HL-60 (cell line): ENCODE results near the gene KLHDC3.
A peak's percentile ranks its signal among the peaks of the same experiment; 100 is the strongest.

Source experiments
- DNase-seq, 2 experiments: peaks; one replicate each; pipeline ENCODE4 v3.0.0-alpha.2; 2010 to 2020; ENCODE audit warnings: low read depth in 1 of 2, low spot score in 1 of 2
- H3K27ac ChIP-seq: fragments of 250-450 bp; sonication (Bioruptor Pico); replicated peaks from 2 replicates; pipeline ENCODE4 v1.5.1; 2020; ENCODE audit warnings: mild to moderate bottlenecking, moderate library complexity
- H3K27me3 ChIP-seq: fragments of 250-450 bp; sonication (Bioruptor Pico); 2 replicates; pipeline ENCODE4 v1.5.1; 2021; ENCODE audit warnings: mild to moderate bottlenecking, moderate library complexity; ENCODE audit not compliant: insufficient read depth, poor library complexity, severe bottlenecking
- H3K4me3 ChIP-seq: replicated peaks from 2 replicates; pipeline ENCODE4 v1.5.1; 2011; ENCODE audit warnings: mild to moderate bottlenecking, control low read depth, low read length; ENCODE audit not compliant: insufficient read depth
- GABPA ChIP-seq: IDR thresholded peaks from 2 replicates; pipeline ENCODE4 v1.6.1; 2012; ENCODE audit warnings: low read depth
- POLR2AphosphoS5 ChIP-seq: IDR thresholded peaks from 2 replicates; pipeline ENCODE4 v1.6.1; 2012; ENCODE audit warnings: low read depth
- SPI1 ChIP-seq: IDR thresholded peaks from 2 replicates; pipeline ENCODE4 v1.6.1; 2012; ENCODE audit warnings: low read depth, mild to moderate bottlenecking, borderline replicate concordance
- TF ChIP-seq, protein P1 (sequence below): IDR thresholded peaks from 2 replicates; pipeline ENCODE4 v1.6.1; 2012; ENCODE audit warnings: low read depth; ENCODE audit not compliant: insufficient replicate concordance
- TF ChIP-seq, protein P2 (sequence below): IDR thresholded peaks from one replicate; pipeline ENCODE4 v1.5.1; 2011; ENCODE audit warnings: low read length, control low read depth, inconsistent platforms; ENCODE audit not compliant: insufficient read depth

KLHDC3 gene

DNA sequence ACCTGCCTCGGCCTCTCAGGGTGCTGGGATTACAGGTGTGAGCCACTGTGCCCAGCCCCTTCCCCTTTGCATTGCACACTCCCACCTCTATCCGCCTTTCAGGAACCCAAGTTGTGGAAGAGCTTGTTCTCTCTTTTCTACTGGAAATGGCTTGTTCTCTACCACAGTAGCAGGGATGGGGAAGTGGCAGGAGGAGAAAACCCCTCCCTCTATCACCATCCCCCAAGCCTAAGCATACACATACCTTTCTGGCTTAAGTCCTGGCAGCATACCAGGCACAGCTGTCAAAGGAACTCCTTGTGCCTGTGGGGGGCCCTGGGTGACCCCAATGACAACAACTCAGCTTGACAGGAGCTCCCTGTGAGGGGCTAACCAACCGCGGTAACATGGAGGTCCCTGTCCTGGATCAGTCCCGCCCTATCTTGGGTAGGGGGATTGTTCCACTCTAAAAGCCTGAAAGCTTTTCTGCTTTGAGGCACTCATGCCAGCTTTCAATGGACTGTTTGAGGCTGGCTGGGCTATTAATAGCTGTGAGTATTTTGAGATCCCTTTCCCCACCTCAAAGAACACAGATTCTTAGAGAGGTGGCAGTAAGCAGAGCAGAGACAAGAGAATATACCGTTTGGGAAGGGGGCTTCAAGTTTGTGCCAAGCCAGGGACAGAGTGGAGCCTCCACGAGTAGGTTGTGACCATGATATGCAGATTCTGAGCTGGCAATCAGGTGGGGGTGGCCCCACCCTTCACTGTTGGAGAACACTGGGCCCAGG lies 2.3 kb downstream of the KLHDC3 start:
- peak in 1 of 2 experiments; percentile 73 for DNase-seq
- Histone ChIP-seq H3K27me3 (no peaks in the 10 kb centered on the region), H3K4me3 (peak overlapping the region; percentile 13; the same call in 1 of the 2 replicates), H3K27ac (peak overlapping the region; percentile 56)
- peak; percentile 89 for TF ChIP-seq SPI1
- TF ChIP-seq, protein P1, sequence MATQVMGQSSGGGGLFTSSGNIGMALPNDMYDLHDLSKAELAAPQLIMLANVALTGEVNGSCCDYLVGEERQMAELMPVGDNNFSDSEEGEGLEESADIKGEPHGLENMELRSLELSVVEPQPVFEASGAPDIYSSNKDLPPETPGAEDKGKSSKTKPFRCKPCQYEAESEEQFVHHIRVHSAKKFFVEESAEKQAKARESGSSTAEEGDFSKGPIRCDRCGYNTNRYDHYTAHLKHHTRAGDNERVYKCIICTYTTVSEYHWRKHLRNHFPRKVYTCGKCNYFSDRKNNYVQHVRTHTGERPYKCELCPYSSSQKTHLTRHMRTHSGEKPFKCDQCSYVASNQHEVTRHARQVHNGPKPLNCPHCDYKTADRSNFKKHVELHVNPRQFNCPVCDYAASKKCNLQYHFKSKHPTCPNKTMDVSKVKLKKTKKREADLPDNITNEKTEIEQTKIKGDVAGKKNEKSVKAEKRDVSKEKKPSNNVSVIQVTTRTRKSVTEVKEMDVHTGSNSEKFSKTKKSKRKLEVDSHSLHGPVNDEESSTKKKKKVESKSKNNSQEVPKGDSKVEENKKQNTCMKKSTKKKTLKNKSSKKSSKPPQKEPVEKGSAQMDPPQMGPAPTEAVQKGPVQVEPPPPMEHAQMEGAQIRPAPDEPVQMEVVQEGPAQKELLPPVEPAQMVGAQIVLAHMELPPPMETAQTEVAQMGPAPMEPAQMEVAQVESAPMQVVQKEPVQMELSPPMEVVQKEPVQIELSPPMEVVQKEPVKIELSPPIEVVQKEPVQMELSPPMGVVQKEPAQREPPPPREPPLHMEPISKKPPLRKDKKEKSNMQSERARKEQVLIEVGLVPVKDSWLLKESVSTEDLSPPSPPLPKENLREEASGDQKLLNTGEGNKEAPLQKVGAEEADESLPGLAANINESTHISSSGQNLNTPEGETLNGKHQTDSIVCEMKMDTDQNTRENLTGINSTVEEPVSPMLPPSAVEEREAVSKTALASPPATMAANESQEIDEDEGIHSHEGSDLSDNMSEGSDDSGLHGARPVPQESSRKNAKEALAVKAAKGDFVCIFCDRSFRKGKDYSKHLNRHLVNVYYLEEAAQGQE: no peak

DNA sequence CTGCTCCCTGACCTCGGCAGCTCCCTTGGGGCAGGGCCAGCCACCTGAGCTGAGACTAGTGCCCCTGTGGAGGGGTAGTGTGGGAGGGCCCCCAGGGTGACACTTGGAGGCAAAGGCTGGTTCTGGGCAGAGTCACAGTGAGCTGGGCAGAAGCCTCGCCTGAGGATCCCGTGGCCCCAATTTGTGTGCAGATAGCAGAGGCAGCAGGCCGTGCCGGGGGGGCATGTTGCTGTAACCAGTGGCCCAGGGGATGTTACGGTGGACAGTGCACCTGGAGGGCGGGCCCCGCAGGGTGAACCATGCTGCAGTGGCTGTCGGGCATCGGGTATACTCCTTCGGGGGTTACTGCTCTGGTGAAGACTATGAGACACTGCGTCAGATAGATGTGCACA lies 2.9 kb downstream of the KLHDC3 start:
- Histone ChIP-seq H3K27ac (peak overlapping the region; percentile 56), H3K4me3 (no peak overlapping the region), H3K27me3 (no peaks in the 10 kb centered on the region)
- DNase-seq: no peak
- TF ChIP-seq POLR2AphosphoS5: no peak

DNA sequence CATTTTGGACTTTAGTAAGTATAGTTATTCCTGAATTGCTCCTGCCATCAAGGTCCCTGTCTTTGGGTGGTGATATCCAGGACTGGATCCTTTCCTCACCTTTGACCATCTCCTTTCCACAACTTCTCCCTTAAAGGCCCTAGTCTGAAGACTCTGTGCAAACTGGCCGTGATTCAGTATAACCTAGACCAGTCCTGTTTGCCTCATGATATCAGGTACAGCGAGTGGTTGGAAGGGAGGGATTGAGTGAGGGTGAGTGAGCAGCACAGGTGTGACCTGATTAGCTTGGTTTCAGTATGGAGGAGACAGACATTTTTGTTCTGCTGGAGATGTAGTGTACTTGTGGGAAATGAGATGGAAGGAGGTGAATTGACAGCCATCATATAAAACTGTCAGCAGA lies 5.1 kb downstream of the KLHDC3 start:
- Histone ChIP-seq H3K4me3 (no peak overlapping the region), H3K27ac (no peak overlapping the region), H3K27me3 (no peaks in the 10 kb centered on the region)
- TF ChIP-seq POLR2AphosphoS5 (no peak), SPI1 (no peak), GABPA (no peak)
- TF ChIP-seq, protein P1: no peak
- DNase-seq: no peak

DNA sequence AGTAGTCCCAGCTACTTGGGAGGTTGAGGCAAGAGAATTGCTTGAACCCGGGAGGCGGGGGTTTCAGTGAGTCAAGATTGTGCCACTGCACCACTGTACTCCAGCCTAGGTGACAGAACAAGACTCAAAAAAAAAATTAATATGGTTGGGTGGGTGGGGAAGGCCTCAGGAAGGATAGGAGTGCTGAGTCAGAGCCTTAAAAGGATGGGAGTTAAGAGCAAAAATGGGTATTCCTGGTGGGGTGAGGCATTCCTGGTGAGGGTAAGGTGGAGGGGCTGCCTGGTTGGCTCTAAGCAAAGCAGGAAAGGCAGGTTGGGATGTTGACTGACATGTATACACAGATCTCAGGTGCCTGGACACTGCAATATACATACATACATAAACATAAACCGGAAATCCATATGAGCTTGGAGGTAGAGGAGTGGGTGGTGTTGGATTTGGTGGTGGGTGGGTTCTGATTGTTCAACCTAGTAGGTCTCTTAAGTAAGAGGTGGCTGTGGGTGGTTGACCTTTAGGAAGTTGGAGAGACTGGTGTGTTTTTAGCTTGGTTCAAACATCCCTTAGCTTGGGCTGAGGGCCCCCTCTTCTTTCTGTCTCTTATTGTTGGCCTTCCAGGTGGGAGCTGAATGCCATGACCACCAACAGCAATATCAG lies 6.1 kb downstream of the KLHDC3 start:
- DNase-seq: no peak
- H3K27me3 ChIP-seq: no peaks in the 10 kb centered on the region
- H3K4me3 ChIP-seq: no peak overlapping the region
- H3K27ac ChIP-seq: no peak overlapping the region
- TF ChIP-seq, protein P2, sequence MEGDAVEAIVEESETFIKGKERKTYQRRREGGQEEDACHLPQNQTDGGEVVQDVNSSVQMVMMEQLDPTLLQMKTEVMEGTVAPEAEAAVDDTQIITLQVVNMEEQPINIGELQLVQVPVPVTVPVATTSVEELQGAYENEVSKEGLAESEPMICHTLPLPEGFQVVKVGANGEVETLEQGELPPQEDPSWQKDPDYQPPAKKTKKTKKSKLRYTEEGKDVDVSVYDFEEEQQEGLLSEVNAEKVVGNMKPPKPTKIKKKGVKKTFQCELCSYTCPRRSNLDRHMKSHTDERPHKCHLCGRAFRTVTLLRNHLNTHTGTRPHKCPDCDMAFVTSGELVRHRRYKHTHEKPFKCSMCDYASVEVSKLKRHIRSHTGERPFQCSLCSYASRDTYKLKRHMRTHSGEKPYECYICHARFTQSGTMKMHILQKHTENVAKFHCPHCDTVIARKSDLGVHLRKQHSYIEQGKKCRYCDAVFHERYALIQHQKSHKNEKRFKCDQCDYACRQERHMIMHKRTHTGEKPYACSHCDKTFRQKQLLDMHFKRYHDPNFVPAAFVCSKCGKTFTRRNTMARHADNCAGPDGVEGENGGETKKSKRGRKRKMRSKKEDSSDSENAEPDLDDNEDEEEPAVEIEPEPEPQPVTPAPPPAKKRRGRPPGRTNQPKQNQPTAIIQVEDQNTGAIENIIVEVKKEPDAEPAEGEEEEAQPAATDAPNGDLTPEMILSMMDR: no peak
- TF ChIP-seq, protein P1: no peak
- no peak for TF ChIP-seq GABPA
- TF ChIP-seq POLR2AphosphoS5: no peak
